Skeletal muscle satellite cell (primary cell): ENCODE measurements around the gene PRICKLE4.
"Not testable (repeated sequence)": the region's sequence is repeated elsewhere in the genome, so short reads cannot be mapped to it uniquely, and the experiment has no call there.

Experiments used
- H3K27me3 ChIP-seq: 2 replicates; pipeline ENCODE4 v1.7.0; 2013; ENCODE audit warnings: low read length; ENCODE audit not compliant: control insufficient read depth, insufficient read depth
- H3K36me3 ChIP-seq: 2 replicates; pipeline ENCODE4 v1.7.0; 2013; ENCODE audit warnings: mild to moderate bottlenecking, control low read depth, low read length; ENCODE audit not compliant: insufficient read depth
- H3K4me1 ChIP-seq: 2 replicates; pipeline ENCODE4 v1.7.0; 2013; ENCODE audit warnings: low read length; ENCODE audit not compliant: control insufficient read depth, insufficient read depth
- H3K4me2 ChIP-seq: 2 replicates; pipeline ENCODE4 v1.7.0; 2013; ENCODE audit warnings: mild to moderate bottlenecking, low read length
- H3K4me3 ChIP-seq: 2 replicates; pipeline ENCODE4 v1.7.0; 2013; ENCODE audit warnings: low read length
- H3K9ac ChIP-seq: 2 replicates; pipeline ENCODE4 v1.7.0; 2013; ENCODE audit warnings: mild to moderate bottlenecking, low read depth, low read length, moderate library complexity
- H3K9me3 ChIP-seq: replicated peaks from 2 replicates; pipeline ENCODE4 v1.7.0; 2013; ENCODE audit warnings: mild to moderate bottlenecking, control low read depth, low read length

The PRICKLE4 gene

GRCh38 chr6:41748542-41748941 is 32.0 kb upstream of the PRICKLE4 start:
- Histone ChIP-seq H3K27me3 (peaks cover 26% of the 10 kb centered on the region), H3K9me3 (no peaks in the 10 kb centered on the region), H3K9ac (no peak overlapping the region)

GRCh38 chr6:41750374-41750773 is 30.2 kb upstream of the PRICKLE4 start:
- Histone ChIP-seq H3K27me3 (peaks cover 33% of the 10 kb centered on the region), H3K4me3 (no peak overlapping the region), H3K9me3 (no peaks in the 10 kb centered on the region), H3K4me1 (no peaks in the 10 kb centered on the region), H3K4me2 (no peak overlapping the region), H3K36me3 (no peaks in the 10 kb centered on the region), H3K9ac (no peak overlapping the region)

More at GRCh38 chr6:41748542-41748941, 32.0 kb upstream of the PRICKLE4 start:
- Histone ChIP-seq H3K36me3 (no peaks in the 10 kb centered on the region), H3K4me3 (no peak overlapping the region), H3K4me1 (no peaks in the 10 kb centered on the region), H3K4me2 (no peak overlapping the region)

- H3K27me3 ChIP-seq = peaks cover 48% of the 10 kb centered on the region
- H3K9me3 ChIP-seq = no peaks in the 10 kb centered on the region
- no peak overlapping the region for H3K4me2 ChIP-seq
- no peaks in the 10 kb centered on the region for H3K4me1 ChIP-seq
- H3K4me3 ChIP-seq = no peak overlapping the region
- no peak overlapping the region for H3K9ac ChIP-seq
- H3K36me3 ChIP-seq = no peaks in the 10 kb centered on the region
These were observed 24.7 kb upstream of the PRICKLE4 start for GRCh38 chr6:41755895-41756294.

- Histone ChIP-seq H3K36me3 (no peaks in the 10 kb centered on the region), H3K4me1 (no peaks in the 10 kb centered on the region), H3K4me3 (no peak overlapping the region), H3K9me3 (no peaks in the 10 kb centered on the region), H3K4me2 (no peak overlapping the region), H3K27me3 (peaks cover 48% of the 10 kb centered on the region), H3K9ac (no peak overlapping the region)
These were observed 24.2 kb upstream of the PRICKLE4 start for GRCh38 chr6:41756354-41756753.

DNA sequence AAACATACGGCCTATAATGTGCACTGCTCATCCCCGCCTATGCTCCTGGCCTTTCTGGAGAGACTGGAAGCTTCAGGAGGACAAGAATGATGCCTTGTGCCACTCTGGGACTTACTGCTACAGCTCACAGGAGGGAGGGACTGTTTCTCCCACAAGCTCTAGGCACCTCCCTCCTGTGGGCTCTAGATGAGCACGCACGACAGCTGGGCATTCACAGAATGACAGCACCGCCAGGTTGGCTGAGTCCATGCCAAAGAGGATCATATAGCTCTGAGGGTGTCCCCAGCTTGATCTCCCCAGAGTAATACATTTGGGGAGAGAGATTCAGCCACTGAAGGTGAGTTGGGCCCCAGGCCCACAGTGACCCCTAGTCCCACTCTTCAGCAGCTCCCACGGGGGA is 23.3 kb upstream of the PRICKLE4 start:
- no peak overlapping the region for H3K4me3 ChIP-seq
- H3K9me3 ChIP-seq = no peaks in the 10 kb centered on the region
- H3K36me3 ChIP-seq = no peaks in the 10 kb centered on the region
- H3K9ac ChIP-seq = no peak overlapping the region
- H3K4me1 ChIP-seq = no peaks in the 10 kb centered on the region
- H3K27me3 ChIP-seq = peaks cover 48% of the 10 kb centered on the region
- H3K4me2 ChIP-seq = no peak overlapping the region

DNA sequence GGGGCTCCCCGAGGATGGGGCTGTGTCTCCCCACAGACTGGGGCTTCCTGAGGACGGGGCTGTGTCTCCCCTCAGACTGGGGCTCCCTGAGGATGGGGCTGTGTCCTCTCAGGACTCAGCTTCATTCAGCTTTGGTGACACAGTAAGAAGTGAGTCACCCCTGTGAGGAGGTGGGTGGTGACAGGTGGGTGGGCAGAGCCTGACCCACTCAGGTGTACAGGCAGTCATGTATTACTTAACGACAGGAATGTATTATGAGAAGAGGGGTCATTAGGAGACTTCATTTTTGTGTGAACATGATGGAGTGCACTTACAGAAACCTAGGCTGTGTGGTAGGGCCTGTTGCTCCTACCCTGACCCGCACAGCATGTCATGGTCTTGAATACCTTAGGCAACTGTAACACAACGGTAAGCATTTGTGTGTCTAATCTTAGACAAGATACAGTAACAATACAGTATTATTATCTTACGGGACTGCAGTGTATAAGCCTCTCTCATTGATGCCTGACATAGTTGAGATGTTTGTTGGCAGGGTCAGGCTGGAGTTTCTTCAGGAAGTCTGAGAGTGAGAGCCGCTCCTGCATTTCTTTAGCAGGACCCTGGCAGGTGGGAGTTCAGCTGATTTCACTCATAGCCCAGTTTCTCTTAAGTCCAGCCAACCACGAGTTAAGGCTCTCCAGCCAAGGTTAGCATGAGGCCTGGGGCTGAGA is 22.5 kb upstream of the PRICKLE4 start:
- Histone ChIP-seq H3K4me1 (no peaks in the 10 kb centered on the region), H3K36me3 (no peaks in the 10 kb centered on the region), H3K27me3 (peaks cover 48% of the 10 kb centered on the region), H3K4me2 (no peak overlapping the region), H3K9ac (no peak overlapping the region), H3K4me3 (no peak overlapping the region), H3K9me3 (no peaks in the 10 kb centered on the region)

DNA sequence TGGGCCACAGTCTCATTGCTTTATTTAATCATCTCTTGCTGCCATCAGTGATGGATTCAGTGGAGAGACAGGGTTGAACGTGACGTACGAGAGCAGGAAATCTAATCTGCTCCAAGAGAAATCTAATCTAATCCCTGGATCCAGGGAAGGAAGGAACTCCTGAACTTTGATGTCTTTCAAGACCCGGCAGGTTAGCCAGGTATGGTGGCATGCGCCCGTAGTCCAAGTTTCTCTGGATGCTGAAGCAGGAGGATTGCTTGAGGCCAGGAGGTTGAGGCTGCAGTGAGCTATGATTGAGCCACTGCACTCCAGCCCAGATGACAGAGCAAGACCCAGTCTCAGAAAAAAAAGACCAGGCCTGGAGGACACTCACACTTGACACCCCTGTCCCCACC is 21.9 kb upstream of the PRICKLE4 start:
- Histone ChIP-seq H3K9ac (no peak overlapping the region), H3K4me3 (no peak overlapping the region), H3K9me3 (no peaks in the 10 kb centered on the region), H3K36me3 (no peaks in the 10 kb centered on the region), H3K27me3 (peaks cover 43% of the 10 kb centered on the region), H3K4me1 (no peaks in the 10 kb centered on the region), H3K4me2 (no peak overlapping the region)

DNA sequence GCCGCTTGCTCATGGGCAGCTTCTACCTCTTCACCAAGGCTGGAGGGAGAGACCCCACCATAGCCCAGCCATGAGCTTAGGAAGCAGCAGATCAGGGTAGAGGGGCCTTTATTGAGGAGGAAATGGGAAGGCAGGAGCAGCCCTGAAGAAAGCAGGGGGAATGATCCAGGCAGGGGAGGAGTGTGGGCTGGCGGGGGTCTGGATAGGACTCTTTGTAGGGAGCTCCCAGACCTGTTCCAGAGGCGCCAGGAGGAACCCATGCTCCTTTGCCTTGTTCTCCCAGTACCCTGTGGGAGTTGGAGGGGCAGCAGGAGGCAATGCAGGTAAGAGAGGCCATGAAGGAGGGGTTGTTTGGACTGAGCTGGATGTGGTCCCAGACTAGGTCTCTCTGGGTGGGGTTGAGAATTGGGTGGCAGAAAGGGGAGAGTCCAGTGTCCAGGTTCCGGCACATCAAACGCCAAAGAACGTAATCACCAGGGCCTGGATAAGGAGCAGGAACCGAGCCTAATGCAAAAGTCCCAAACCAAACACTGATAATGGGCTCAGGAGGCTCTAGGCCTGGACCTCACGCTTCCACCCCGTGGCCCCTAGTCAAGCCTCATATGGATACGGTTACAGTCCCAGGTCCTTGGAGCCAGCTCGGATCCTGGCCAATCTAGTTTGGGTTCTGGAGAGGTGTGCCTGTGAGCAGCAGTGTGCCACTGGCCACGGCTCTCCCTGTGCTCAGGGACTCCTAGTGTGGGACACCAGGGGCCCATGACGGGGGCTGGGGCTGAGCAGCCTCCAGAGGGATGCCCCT is 21.3 kb upstream of the PRICKLE4 start:
- Histone ChIP-seq H3K9ac (no peak overlapping the region), H3K4me1 (no peaks in the 10 kb centered on the region), H3K4me2 (no peak overlapping the region), H3K27me3 (peaks cover 36% of the 10 kb centered on the region), H3K9me3 (no peaks in the 10 kb centered on the region), H3K36me3 (no peaks in the 10 kb centered on the region), H3K4me3 (no peak overlapping the region)

- no peaks in the 10 kb centered on the region for H3K9me3 ChIP-seq
- H3K9ac ChIP-seq = no peak overlapping the region
- no peak overlapping the region for H3K4me2 ChIP-seq
- H3K4me1 ChIP-seq = no peaks in the 10 kb centered on the region
- H3K36me3 ChIP-seq = no peaks in the 10 kb centered on the region
- H3K4me3 ChIP-seq = no peak overlapping the region
- peaks cover 32% of the 10 kb centered on the region for H3K27me3 ChIP-seq
These were observed 20.5 kb upstream of the PRICKLE4 start for GRCh38 chr6:41759905-41760579.

DNA sequence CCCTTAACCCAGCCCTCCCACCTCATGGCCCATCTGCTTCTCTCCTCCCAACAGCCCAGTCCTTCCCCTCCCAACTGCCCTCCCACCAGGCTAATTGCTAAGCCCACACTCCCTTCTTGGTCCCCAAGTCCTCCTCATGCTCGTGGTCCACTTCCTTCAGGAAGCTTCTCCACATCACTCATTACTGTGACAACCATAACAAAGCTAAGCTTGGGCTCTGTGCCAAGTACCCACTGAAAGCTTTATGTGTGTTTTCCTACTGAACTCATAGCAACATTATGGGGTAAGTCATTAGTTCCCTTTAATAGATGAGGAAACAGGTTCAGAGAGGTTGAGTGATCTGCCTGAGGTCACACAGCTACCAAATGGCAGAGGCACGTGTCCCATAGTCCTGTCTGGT is 17.1 kb upstream of the PRICKLE4 start:
- no peaks in the 10 kb centered on the region for H3K9me3 ChIP-seq
- H3K4me1 ChIP-seq = no peaks in the 10 kb centered on the region

DNA sequence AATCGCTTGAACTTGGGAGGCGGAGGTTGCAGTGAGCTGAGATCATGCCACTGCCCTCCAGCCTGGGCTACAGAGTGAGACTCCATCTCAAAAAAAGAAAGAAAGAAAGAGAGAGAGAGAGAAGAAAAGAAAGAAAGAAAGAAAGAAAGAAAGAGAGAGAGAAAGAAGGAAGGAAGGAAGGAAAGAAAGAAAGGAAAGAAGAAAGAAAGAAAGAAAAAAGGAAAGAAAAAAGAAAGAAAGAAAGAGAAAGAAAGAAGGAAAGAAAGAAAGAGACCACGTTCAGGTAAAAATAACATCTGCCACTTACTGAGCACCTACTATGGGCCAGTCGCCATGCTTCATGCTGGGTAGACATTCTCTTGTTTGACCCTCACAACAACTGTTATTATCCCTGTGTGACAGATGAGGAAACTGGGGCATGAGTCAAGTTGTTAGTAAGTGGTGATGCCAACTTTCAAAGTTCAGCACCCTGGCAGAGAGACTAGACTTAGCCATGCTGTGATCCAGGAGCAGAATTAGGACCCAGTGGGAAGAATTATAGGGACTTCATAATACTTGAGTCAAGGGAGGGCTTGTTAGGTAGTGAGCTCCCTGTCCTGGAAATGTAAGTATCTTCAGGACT is 14.4 kb upstream of the PRICKLE4 start:
- H3K4me1 ChIP-seq, H3K4me3 ChIP-seq, H3K36me3 ChIP-seq, H3K4me2 ChIP-seq, H3K9ac ChIP-seq, H3K9me3 ChIP-seq, H3K27me3 ChIP-seq: not testable (repeated sequence)

More for the DNA sequence above, 17.1 kb upstream of the PRICKLE4 start:
- Histone ChIP-seq H3K9ac (no peak overlapping the region), H3K4me2 (no peak overlapping the region), H3K36me3 (no peaks in the 10 kb centered on the region), H3K27me3 (peaks cover 13% of the 10 kb centered on the region), H3K4me3 (no peak overlapping the region)
